Measurements from ENCODE around the gene DDR2.

The DDR2 gene

DNA sequence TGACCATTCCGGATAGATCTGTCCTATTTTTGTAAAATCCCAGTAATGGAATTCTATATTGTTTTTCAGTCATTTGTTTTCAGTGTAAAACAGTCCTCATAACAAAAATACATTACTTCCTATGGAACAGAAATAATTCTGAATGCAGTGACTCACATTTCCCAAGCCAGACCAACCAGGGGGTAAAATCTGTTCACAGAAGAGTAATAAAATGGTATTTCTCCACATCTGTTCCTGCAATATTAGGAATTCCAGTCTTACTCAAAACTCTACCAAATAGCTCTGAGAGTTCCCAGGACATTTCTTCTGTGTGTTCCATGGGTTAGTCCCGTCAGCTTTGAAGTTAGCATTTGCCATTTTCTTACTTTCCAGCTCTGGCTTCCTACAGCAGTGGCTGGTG, 2.6 kb upstream of the DDR2 start:
- DNase-seq (ENCODE audit: low spot score), result no peak

GRCh38 chr1:162631546-162632191, 595 bp upstream of the DDR2 start:
- DNase-seq (ENCODE audit: low spot score), result no peak

DNA sequence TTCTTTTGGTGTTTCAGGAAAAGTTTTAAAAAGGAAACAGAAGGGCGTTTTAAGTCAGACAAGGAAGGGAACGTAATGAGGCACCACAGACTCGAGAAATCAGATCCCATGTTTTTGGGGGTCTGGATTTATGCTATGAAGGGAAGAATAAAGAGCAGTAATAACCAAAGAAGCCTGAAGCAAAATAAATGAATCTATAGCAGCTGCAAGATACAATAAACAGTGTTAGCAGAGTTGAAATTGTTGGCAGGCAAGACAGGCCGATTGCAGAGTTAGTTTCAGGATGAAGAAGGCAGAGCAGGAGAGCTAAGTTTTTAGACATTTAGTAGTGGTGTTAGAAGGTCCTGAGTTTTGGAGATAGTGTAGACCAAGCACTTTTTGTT, 425 bp downstream of the DDR2 start:
- no peak for DNase-seq (ENCODE audit: low spot score)

DNA sequence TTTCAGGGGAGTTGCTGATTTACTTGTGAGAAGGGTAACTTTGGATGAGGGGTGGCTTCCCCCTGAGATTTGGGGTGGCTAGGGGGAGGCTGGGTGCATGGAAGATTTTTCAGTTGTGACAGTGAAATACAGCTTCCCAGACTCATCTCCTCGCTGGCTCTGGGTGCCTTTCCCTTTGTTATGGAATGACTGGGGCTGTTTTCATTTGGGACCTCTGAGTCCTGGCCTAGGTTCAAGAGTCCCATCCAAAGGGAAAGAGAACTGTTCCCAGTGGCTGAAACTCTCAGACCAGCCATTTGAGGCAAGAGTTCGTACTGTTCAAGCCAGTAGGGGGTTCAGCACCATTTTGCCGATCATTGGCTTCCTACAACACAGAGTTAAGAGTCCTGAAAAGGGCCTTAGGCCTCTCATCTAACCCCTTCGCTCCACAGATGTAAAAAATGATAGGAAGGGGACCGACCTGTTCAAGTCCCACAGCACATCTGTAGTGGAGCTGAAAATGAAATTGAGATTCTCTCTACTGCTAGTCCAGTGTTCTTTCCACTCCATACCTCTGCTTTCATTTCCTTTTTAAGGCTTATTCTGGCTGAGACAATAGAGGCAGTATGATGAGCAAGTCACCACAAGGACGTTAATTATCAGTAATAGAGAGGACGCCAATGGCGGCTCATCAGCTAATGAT, 958 bp downstream of the DDR2 start:
- DNase-seq (ENCODE audit: low spot score), result no peak

DNA sequence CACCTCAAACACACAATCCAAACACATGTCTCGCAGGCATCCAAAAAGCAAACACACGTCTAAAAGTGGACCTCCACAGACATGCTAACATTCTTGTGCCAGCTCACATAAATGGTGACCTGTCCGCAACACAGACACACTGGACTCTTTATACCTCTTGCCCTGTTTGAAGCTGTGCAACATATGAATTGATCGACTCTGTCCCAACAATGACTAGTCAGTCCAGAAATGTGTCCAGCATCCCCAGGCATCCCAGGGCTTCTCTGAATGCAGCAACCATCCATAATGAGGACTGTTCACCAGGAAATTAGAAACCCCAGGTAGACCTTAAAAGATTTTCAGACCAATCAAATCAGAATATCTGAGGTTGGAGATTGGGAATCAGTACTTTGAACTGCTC, 3.2 kb downstream of the DDR2 start:
- DNase-seq (ENCODE audit: low spot score), result no peak

DNA sequence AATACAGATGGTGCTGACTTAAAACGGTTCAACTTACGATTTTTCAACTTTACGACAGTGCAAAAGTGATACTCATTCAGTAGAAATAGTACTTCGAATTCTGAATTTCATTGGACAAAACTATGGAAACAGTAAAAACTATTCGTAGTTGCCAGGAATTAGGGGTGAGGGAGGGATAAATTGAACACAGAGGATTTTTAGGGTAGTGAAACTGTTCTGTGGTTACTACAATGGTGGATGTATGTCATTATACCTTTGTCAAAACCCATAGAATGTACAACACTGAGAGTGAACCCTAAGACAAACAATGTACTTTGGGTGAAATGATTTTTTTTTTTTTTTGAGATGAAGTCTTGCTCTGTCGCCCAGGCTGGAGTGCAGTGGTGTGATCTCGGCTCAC, 7.5 kb downstream of the DDR2 start:
- DNase-seq (ENCODE audit: low spot score), result no peak

DNA sequence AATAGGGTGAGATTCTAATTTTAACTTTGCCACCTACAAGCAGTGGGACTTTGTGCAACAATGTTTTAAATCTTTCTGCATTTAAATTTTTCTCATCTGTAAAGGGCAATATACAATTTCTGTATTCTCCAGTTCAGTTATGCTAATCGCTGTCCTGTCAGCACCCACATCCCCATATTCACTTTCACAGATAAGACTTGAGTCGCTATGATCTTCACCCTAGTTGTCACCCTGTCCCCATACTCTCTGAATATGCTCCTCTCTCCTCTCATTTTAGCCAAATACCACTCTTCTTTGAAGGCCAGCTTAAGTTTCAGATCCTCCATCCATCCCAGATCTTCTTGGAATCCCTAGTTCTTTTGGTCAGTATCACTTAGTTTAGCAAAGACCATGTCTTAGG, 8.8 kb downstream of the DDR2 start:
- no peak for DNase-seq (ENCODE audit: low spot score)

- no peak for DNase-seq (ENCODE audit: low spot score)
Measured at GRCh38 chr1:162644986-162645314, 12.7 kb downstream of the DDR2 start.

- DNase-seq (ENCODE audit: low spot score), result no peak
Measured at GRCh38 chr1:162645666-162646065, 13.4 kb downstream of the DDR2 start.

GRCh38 chr1:162649583-162649982, 17.3 kb downstream of the DDR2 start:
- DNase-seq (ENCODE audit: low spot score), result no peak

- DNase-seq (ENCODE audit: low spot score), result no peak
Measured at GRCh38 chr1:162654915-162655620, 22.8 kb downstream of the DDR2 start.

DNA sequence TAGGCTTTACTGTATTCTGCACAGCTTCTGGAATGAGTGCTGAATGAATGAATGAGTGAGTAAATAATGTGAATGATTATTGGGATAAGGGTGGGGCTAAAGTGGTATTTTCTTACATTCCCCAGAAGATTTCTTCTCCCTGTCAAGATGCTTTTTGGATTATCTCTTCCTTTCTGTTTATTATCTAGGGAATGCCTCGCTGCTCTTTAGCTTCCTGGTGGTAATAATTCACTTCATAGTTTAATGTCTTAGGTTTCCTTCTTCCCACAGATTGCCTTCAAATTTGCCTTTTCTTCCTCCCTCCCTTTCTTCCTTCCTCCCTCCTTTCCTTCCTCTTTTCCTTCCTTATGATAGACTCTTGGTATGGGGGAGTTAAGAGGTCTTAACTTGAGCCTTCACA, 24.0 kb downstream of the DDR2 start:
- DNase-seq (ENCODE audit: low spot score), result no peak

- no peak for DNase-seq (ENCODE audit: low spot score)
Measured at GRCh38 chr1:162660574-162660973, 28.3 kb downstream of the DDR2 start.

- DNase-seq (ENCODE audit: low spot score), result no peak
Measured at GRCh38 chr1:162661336-162661735, 29.1 kb downstream of the DDR2 start.

GRCh38 chr1:162662013-162662412, 29.7 kb downstream of the DDR2 start:
- no peak for DNase-seq (ENCODE audit: low spot score)

- DNase-seq (ENCODE audit: low spot score), result no peak
Measured at GRCh38 chr1:162663086-162663485, 30.8 kb downstream of the DDR2 start.

DNA sequence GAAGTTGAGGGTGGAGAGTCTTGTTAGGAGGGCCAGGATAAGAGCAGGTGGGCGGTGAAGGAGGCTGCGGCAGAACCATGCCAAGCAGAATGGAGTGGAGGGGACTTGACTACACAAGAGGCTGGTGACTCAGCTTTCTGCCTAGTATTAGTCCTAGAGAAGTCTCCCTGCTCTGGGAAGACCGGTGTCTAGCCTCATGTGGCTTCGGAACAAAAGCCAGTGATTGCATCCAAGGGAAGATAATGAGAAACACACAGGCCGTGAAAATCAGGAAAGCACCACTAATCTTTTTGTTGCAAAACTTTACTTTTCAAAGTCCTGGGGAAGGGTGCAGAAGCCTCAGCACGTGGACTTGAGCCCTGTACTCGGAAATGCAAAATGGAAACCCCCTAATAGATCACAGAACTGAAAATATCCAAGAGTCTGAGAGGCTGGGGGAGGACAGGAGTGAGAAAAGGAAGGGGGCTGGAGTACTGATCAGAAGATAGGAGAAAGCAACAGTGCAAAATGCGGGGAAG, 31.4 kb downstream of the DDR2 start:
- DNase-seq (ENCODE audit: low spot score), result no peak

GRCh38 chr1:162666006-162666645, 33.9 kb downstream of the DDR2 start:
- DNase-seq (ENCODE audit: low spot score), result no peak

DNA sequence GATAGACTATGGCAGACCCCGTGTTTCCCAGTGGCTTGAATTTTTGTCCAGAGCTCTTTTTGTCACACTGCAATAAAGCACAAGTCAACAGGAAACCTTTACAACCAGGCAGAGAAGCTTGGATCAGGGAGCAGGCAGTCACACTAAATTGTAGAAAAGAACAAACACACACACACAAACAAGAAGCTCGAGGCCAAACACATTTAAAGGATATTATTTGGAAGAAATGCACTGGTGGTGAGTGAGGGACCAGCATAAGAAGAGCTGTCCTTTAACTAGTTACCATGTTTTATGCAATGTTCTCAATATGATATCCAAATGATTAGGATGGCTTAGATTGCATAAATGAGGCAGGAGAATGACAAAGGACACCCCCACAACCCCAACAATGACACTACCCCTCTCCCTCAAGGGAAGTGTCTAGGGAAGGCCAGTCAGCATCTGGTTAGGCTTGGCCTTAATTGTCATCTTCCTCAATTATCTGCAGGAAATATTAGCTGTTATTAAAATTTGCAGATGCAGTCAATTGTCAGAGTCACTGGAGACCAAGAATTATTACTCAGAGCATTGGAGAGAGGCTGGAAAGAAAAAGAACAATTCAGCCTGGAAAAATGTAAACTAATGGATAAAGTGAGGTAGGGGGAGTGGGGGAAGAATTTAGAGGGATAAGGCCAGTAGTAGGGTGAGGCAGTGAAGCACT, 35.3 kb downstream of the DDR2 start:
- DNase-seq (ENCODE audit: low spot score), result no peak

DNA sequence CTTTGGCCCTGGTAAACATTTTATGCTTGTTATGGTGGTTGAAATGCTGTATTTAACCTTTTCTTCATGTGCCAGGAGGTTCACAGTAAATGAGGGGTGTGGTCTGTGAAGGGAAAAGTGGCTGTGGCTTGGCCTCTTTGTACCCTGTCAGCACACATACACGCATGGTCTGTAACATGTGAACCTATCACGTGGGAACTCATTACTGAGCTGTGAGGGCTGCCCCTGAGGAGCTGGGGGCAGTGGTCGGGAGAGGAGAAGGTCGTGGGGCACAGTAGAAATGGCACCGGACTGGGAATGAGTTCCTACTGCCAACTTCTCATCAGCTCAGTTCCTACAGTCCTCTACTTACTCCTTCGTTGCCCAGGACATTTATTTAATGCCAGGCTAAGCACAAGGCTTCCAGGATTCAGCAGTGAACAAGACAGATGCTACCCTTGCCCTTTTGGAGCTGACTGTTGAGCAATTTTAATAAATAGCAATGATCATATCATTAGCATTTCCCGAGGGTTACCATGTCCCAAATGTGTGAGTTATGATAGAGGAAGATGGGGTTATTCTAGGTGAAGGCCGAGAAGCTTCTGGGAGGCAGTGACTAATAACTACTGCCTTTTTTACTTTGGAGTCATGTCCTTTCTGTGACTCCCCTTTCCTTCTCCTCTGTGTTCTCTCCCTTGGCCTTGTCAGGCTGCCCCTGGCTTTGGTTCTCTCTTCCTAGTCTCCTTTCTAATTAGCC, 38.8 kb downstream of the DDR2 start:
- peak; percentile 67 for DNase-seq (ENCODE audit: low spot score)

DNA sequence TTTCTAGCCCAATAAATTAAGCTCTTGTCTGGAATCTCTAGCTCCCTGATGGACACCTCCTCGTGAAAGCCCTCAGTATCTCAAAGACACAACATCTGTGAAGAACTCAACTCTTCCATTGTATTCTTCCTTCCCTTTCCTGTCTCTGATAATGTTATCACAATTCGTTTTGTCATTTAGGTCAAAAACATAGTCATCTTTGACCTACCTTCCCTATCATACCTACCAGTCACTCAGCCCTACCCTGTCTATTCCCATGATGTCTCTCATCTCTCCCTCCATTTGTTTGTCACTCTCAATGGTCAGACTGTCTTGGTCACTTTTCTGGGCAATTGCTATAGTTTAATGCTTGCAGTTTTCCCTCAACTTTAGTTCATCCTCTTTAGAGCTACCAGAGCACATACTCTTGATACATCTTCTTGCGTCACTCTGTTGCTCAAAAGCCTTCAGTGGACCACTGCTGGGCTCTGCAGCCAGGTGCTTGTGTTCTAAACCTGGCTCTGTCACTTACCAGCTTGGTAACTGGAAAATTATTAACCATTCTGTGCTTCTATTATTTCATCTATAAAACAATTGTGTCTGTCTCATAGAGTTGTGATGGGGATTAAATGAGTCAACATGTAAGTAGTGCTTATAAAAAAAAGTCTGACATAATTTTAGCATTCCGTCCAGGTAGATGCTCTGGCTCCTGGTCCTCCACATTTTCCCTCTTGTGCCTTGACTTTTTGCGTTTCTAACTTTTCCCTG, 39.6 kb downstream of the DDR2 start:
- no peak for DNase-seq (ENCODE audit: low spot score)

All from kidney capillary endothelial cell (primary cell).